H9 (cell line): ENCODE measurements around the gene PHF20. TPM values are rescaled to one million over a fixed set of nuclear protein-coding genes. Genes with fewer than 3 reads are reported as not detected.

Experiments used
- DNase-seq: peaks from one replicate; pipeline ENCODE4 v3.0.0-alpha.2; 2017
- H2AFZ ChIP-seq: one replicate; pipeline ENCODE4 v1.6.1; 2013; ENCODE audit warnings: mild to moderate bottlenecking, low read length, control low read depth, moderate library complexity
- H2AK5ac ChIP-seq: 2 replicates; pipeline ENCODE4 v1.6.1; 2013; ENCODE audit warnings: low read length, control low read depth, mixed read lengths; ENCODE audit not compliant: insufficient read length
- H2BK120ac ChIP-seq: one replicate; pipeline ENCODE4 v1.6.1; 2013; ENCODE audit warnings: low read depth, mild to moderate bottlenecking, low read length, control low read depth, inconsistent platforms; ENCODE audit not compliant: poor library complexity, severe bottlenecking
- H2BK12ac ChIP-seq: 2 replicates; pipeline ENCODE4 v1.6.1; 2013; ENCODE audit warnings: low read length, control low read depth, mixed read lengths, low read depth; ENCODE audit not compliant: insufficient read length
- H2BK15ac ChIP-seq: 2 replicates; pipeline ENCODE4 v1.6.1; 2013; ENCODE audit warnings: low read depth, low read length, control low read depth
- H2BK20ac ChIP-seq: one replicate; pipeline ENCODE4 v1.6.1; 2013; ENCODE audit warnings: low read depth, mild to moderate bottlenecking, low read length, control low read depth, inconsistent platforms; ENCODE audit not compliant: poor library complexity, severe bottlenecking
- H2BK5ac ChIP-seq: 2 replicates; pipeline ENCODE4 v1.6.1; 2013; ENCODE audit warnings: low read length, control low read depth, mixed read lengths; ENCODE audit not compliant: insufficient read length
- H3K14ac ChIP-seq: 2 replicates; pipeline ENCODE4 v1.6.1; 2013; ENCODE audit warnings: low read length, control low read depth; ENCODE audit not compliant: insufficient read depth
- H3K18ac ChIP-seq: 2 replicates; pipeline ENCODE4 v1.6.1; 2013; ENCODE audit warnings: low read depth, mild to moderate bottlenecking, mixed read lengths, low read length, control low read depth; ENCODE audit not compliant: insufficient read length
- H3K23ac ChIP-seq: 2 replicates; pipeline ENCODE4 v1.6.1; 2013; ENCODE audit warnings: low read length, control low read depth, mixed read lengths, low read depth; ENCODE audit not compliant: insufficient read length
- H3K23me2 ChIP-seq: 2 replicates; pipeline ENCODE4 v1.6.1; 2013; ENCODE audit warnings: low read depth, mild to moderate bottlenecking, mixed read lengths, low read length, control low read depth; ENCODE audit not compliant: insufficient read length, poor library complexity, severe bottlenecking
- H3K27ac ChIP-seq: 2 replicates; pipeline ENCODE4 v1.5.1; 2013; ENCODE audit warnings: low read length, control low read depth, mixed read lengths, low read depth; ENCODE audit not compliant: insufficient read length
- H3K27me3 ChIP-seq: 2 replicates; pipeline ENCODE4 v1.6.1; 2013; ENCODE audit warnings: low read length, control low read depth, inconsistent platforms; ENCODE audit not compliant: insufficient read depth
- H3K4ac ChIP-seq: 2 replicates; pipeline ENCODE4 v1.6.1; 2013; ENCODE audit warnings: low read depth, mild to moderate bottlenecking, control low read depth, inconsistent platforms, low read length, moderate library complexity
- H3K4me1 ChIP-seq: 2 replicates; pipeline ENCODE4 v1.6.1; 2013; ENCODE audit warnings: low read length, control low read depth, inconsistent platforms; ENCODE audit not compliant: insufficient read depth
- H3K4me2 ChIP-seq: 2 replicates; pipeline ENCODE4 v1.6.1; 2013; ENCODE audit warnings: low read length, control low read depth, mixed read lengths; ENCODE audit not compliant: insufficient read length, insufficient read depth
- H3K56ac ChIP-seq: 2 replicates; pipeline ENCODE4 v1.6.1; 2013; ENCODE audit warnings: low read depth, mild to moderate bottlenecking, mixed read lengths, low read length, control low read depth; ENCODE audit not compliant: insufficient read length
- H3K79me1 ChIP-seq: 2 replicates; pipeline ENCODE4 v1.6.1; 2013; ENCODE audit warnings: low read depth, mild to moderate bottlenecking, moderate library complexity, low read length, control low read depth, inconsistent platforms; ENCODE audit not compliant: insufficient read depth, poor library complexity, severe bottlenecking
- H3K79me2 ChIP-seq: 2 replicates; pipeline ENCODE4 v1.6.1; 2013; ENCODE audit warnings: low read length, control low read depth, inconsistent platforms; ENCODE audit not compliant: insufficient read depth
- H3K9ac ChIP-seq: 2 replicates; pipeline ENCODE4 v1.6.1; 2013; ENCODE audit warnings: low read length, control low read depth, mixed read lengths; ENCODE audit not compliant: insufficient read length; ENCODE audit errors: extremely low read depth
- H3K9me3 ChIP-seq: one replicate; pipeline ENCODE4 v1.6.1; 2013; ENCODE audit warnings: low read depth, low read length, inconsistent platforms; ENCODE audit not compliant: control insufficient read depth
- H3T11ph ChIP-seq: one replicate; pipeline ENCODE4 v1.6.1; 2013; ENCODE audit warnings: mild to moderate bottlenecking, low read length, control low read depth, inconsistent platforms
- H4K20me1 ChIP-seq: one replicate; pipeline ENCODE4 v1.6.1; 2013; ENCODE audit not compliant: control insufficient read depth, insufficient read length, insufficient read depth
- H4K5ac ChIP-seq: 2 replicates; pipeline ENCODE4 v1.6.1; 2013; ENCODE audit warnings: low read depth, mild to moderate bottlenecking, mixed read lengths, low read length, control low read depth; ENCODE audit not compliant: insufficient read length
- H4K8ac ChIP-seq: replicated peaks from 2 replicates; pipeline ENCODE4 v1.6.1; 2013; ENCODE audit warnings: low read length, control low read depth, mixed read lengths, low read depth; ENCODE audit not compliant: insufficient read length
- H4K91ac ChIP-seq: 2 replicates; pipeline ENCODE4 v1.6.1; 2013; ENCODE audit warnings: low read depth, mild to moderate bottlenecking, moderate library complexity, mixed read lengths, low read length, control low read depth; ENCODE audit not compliant: insufficient read length
- H3K27ac Mint-ChIP-seq, 3 experiments: 2 replicates in 2 of 3; 3 replicates in 1 of 3; pipeline ENCODE4 v1.8.0; 2020 to 2021; ENCODE audit warnings: mixed read lengths in 3 of 3, mild to moderate bottlenecking in 1 of 3, moderate library complexity in 1 of 3
- H3K27me3 Mint-ChIP-seq: 2 replicates; pipeline ENCODE4 v1.8.0; 2021; ENCODE audit warnings: low read depth, mild to moderate bottlenecking, moderate library complexity, mixed read lengths
- H3K36me3 Mint-ChIP-seq, 3 experiments: 2 replicates in 2 of 3; 3 replicates in 1 of 3; pipeline ENCODE4 v1.8.0; 2020 to 2021; ENCODE audit warnings: low read depth in 3 of 3, mixed read lengths in 3 of 3; ENCODE audit not compliant: insufficient read depth in 1 of 3
- H3K4me1 Mint-ChIP-seq, 2 experiments: 2 replicates each; pipeline ENCODE4 v1.8.0; 2020; ENCODE audit warnings: mixed read lengths in 2 of 2
- H3K4me3 Mint-ChIP-seq, 2 experiments: 2 replicates in 1 of 2; 3 replicates in 1 of 2; pipeline ENCODE4 v1.8.0; 2020 to 2021; ENCODE audit warnings: mild to moderate bottlenecking in 2 of 2, mixed read lengths in 2 of 2, moderate library complexity in 1 of 2
- H3K9me3 Mint-ChIP-seq, 2 experiments: 2 replicates in 1 of 2; 3 replicates in 1 of 2; pipeline ENCODE4 v1.8.0; 2020; ENCODE audit warnings: mild to moderate bottlenecking in 2 of 2, mixed read lengths in 2 of 2, moderate library complexity in 1 of 2
- WGBS: extraction: QIAGEN DNeasy Blood & Tissue Kit; methylation state at CpG from one replicate; pipeline ENCODE4 v1.1.7; 2013; ENCODE audit warnings: missing lambda C conversion rate, low lambda C conversion rate, mixed read lengths; ENCODE audit not compliant: insufficient read length; ENCODE audit errors: extremely low coverage; 5-methylcytosine and 5-hydroxymethylcytosine counted together
- total RNA-seq: library from RNA; stranded (reverse); gene quantifications from 2 replicates; pipeline ENCODE4 v1.2.1, GENCODE V29; 2021
- TF ChIP-seq, protein P1 (sequence below): fragments of 200-600 bp; sonication (generic); conservative IDR thresholded peaks from 3 replicates; pipeline ENCODE4 v1.8.0; 2021; ENCODE audit warnings: antibody characterized with exemption, mild to moderate bottlenecking

Gene PHF20
- total RNA-seq, 1 experiment from 2014 or later = 50.3 TPM

DNA sequence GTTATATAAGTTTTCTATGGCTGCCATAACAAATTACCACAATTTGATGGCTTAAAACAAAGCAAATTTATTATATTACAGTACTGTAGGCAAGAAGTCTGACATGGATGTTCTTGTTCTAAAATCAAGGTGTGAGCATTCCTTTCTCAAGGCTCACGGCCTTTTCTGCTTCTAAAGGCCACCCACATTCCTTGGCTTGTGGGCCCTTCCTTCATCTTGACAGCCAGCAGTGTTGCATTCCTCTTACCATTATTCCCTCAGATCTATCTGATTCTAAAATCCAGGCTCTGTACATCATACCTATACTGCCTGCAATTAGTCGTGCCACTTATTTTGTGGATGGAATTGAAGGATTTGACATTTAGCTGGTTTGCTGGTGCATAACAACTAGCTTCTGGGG is 200.2 kb downstream of the PHF20 start:
- Histone ChIP-seq H3K9ac (no peak overlapping the region), H2BK15ac (no peak overlapping the region), H2AFZ (no peak overlapping the region), H4K91ac (no peak overlapping the region), H3K56ac (no peak overlapping the region), H3K9me3 (no peaks in the 10 kb centered on the region), H3K4me1 (no peaks in the 10 kb centered on the region), H3T11ph (no peak overlapping the region), H3K4me2 (no peak overlapping the region), H3K14ac (no peak overlapping the region), H3K4ac (no peak overlapping the region), H2BK12ac (no peak overlapping the region), H4K20me1 (no peaks in the 10 kb centered on the region), H4K8ac (no peak overlapping the region), H3K18ac (no peak overlapping the region), H2AK5ac (no peak overlapping the region), H3K23me2 (no peaks in the 10 kb centered on the region), H2BK120ac (no peak overlapping the region), H2BK20ac (no peak overlapping the region), H3K27me3 (no peaks in the 10 kb centered on the region), H3K27ac (no peak overlapping the region), H2BK5ac (no peak overlapping the region), H3K23ac (no peak overlapping the region), H3K79me1 (no peaks in the 10 kb centered on the region), H4K5ac (no peak overlapping the region), H3K79me2 (no peaks in the 10 kb centered on the region)
- no CpG with 5 or more reads among the region's 2 CpGs for WGBS
- Mint-ChIP-seq H3K36me3 (no peaks in the 10 kb centered on the region), H3K9me3 (peaks cover 0 to 4% of the 10 kb centered on the region in 2 experiments; a peak in 1 of 5 replicates), H3K27ac (no peak overlapping the region), H3K4me3 (no peak overlapping the region), H3K27me3 (peaks cover 2% of the 10 kb centered on the region; the same call in 1 of the 2 replicates), H3K4me1 (peaks cover 12% of the 10 kb centered on the region in 2 experiments)
- no peak for DNase-seq
- TF ChIP-seq, protein P1, sequence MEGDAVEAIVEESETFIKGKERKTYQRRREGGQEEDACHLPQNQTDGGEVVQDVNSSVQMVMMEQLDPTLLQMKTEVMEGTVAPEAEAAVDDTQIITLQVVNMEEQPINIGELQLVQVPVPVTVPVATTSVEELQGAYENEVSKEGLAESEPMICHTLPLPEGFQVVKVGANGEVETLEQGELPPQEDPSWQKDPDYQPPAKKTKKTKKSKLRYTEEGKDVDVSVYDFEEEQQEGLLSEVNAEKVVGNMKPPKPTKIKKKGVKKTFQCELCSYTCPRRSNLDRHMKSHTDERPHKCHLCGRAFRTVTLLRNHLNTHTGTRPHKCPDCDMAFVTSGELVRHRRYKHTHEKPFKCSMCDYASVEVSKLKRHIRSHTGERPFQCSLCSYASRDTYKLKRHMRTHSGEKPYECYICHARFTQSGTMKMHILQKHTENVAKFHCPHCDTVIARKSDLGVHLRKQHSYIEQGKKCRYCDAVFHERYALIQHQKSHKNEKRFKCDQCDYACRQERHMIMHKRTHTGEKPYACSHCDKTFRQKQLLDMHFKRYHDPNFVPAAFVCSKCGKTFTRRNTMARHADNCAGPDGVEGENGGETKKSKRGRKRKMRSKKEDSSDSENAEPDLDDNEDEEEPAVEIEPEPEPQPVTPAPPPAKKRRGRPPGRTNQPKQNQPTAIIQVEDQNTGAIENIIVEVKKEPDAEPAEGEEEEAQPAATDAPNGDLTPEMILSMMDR = no peak
